Measurements from ENCODE around the gene ZDHHC24. TPM values are rescaled to one million over a fixed set of nuclear protein-coding genes. Genes with fewer than 3 reads are reported as not detected.
A peak's percentile ranks its signal among the peaks of the same experiment; 100 is the strongest.

Gene ZDHHC24
- total RNA-seq, 6 donors from 2014 or later, result 12.4 to 24.8 (median 14.1) TPM

DNA sequence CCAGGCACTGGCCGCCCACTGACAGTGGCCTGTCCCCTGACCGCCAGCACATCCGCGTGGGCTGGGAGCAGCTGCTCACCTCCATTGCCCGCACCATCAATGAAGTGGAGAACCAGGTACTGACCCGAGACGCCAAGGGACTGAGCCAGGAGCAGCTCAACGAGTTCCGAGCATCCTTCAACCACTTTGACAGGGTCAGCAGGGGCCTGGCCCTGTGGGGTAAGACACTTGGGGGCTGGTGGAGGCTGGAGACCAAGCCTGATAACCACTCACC, 16.1 kb upstream of the ZDHHC24 start:
- ATAC-seq (ENCODE audit: low FRiP score in 2 of 2) (no peak), DNase-seq (peak in 1 of 2 donors; percentile 59)
- Histone ChIP-seq H3K9me3 (no peaks in the 10 kb centered on the region), H3K27me3 (no peaks in the 10 kb centered on the region), H3K4me1 (peaks cover 8 to 11% (median 9%) of the 10 kb centered on the region in 4 donors), H3K4me3 (no peak overlapping the region), H3K36me3 (peaks cover 0 to 8% (median 0%) of the 10 kb centered on the region in 4 donors), H3K27ac (no peak overlapping the region)
- no peak for TF ChIP-seq POLR2A (IDR thresholded peaks at IDR 0.05)
- no peak for TF ChIP-seq POLR2AphosphoS5 (IDR thresholded peaks at IDR 0.05)
- no peak for TF ChIP-seq CTCF (IDR thresholded peaks at IDR 0.05)
- TF ChIP-seq EP300 (IDR thresholded peaks at IDR 0.05), result no peak
- 91 to 100% methylated on average over 1 to 4 of the region's 9 CpGs for WGBS, 2 donors

DNA sequence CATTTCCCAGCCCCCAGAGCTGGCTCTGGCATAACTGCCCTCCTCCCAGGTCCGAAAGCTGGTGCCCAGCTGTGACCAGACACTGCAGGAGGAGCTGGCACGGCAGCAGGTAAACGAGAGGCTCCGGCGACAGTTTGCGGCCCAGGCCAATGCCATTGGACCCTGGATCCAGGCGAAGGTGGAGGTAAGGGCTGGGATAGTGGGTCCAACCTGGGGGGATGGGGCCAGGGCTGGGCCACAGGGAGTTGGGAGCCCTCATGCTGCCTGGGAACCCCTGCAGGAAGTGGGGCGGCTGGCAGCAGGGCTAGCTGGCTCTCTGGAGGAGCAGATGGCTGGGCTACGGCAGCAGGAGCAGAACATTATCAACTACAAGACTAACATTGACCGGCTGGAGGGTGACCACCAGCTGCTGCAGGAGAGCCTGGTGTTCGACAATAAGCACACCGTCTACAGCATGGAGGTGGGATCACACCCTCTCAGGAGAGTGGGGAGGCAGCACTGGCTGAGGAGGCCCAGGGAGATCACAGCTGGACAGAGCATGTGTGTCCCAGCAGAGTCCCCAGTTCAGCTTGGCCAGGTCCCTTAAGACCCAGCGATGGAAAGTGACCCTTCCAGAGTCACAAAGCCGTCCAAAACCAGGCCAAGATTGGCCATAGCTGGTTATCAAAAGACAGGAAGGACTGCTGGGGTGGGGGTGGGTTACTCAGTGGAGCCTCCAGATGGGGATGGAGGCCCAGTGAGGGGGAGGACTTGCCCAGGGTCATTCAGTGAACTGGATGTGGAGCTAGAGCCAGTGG, 15.5 kb upstream of the ZDHHC24 start:
- Histone ChIP-seq H3K4me3 (no peak overlapping the region), H3K36me3 (peaks cover 0 to 8% (median 0%) of the 10 kb centered on the region in 4 donors), H3K4me1 (peaks cover 8 to 11% (median 9%) of the 10 kb centered on the region in 4 donors), H3K27ac (no peak overlapping the region), H3K27me3 (no peaks in the 10 kb centered on the region), H3K9me3 (no peaks in the 10 kb centered on the region)
- WGBS, 2 donors, result 85 to 86% methylated on average over 11 to 12 of the region's 14 CpGs
- no peak for TF ChIP-seq POLR2A (IDR thresholded peaks at IDR 0.05)
- no peak for TF ChIP-seq POLR2AphosphoS5 (IDR thresholded peaks at IDR 0.05)
- TF ChIP-seq EP300 (IDR thresholded peaks at IDR 0.05), result no peak
- no peak for TF ChIP-seq CTCF (IDR thresholded peaks at IDR 0.05)
- ATAC-seq (ENCODE audit: low FRiP score in 2 of 2), result no peak
- DNase-seq, result peak in 1 of 2 donors; percentile 77

- ATAC-seq (ENCODE audit: low FRiP score in 2 of 2), result no peak
- H3K36me3 ChIP-seq, result no peaks in the 10 kb centered on the region
- TF ChIP-seq CTCF (IDR thresholded peaks at IDR 0.05) (no peak), POLR2AphosphoS5 (IDR thresholded peaks at IDR 0.05) (no peak), POLR2A (IDR thresholded peaks at IDR 0.05) (no peak), EP300 (IDR thresholded peaks at IDR 0.05) (no peak)
- H3K27ac ChIP-seq, result no peak overlapping the region
- no peak overlapping the region for H3K4me3 ChIP-seq
- H3K27me3 ChIP-seq, result no peaks in the 10 kb centered on the region
- WGBS, 2 donors, result 77% methylated on average over 26 of the region's 27 CpGs; no CpG with 5 or more reads in 1 of the 2 donors
- H3K4me1 ChIP-seq, result peaks cover 8 to 11% (median 9%) of the 10 kb centered on the region in 4 donors
- peak in 1 of 2 donors; percentile 75 for DNase-seq
- H3K9me3 ChIP-seq, result no peaks in the 10 kb centered on the region
These were observed 14.2 kb upstream of the ZDHHC24 start for GRCh38 chr11:66559866-66560676.

GRCh38 chr11:66559142-66559865, 13.5 kb upstream of the ZDHHC24 start:
- DNase-seq, result peak in 1 of 2 donors; percentile 91
- TF ChIP-seq POLR2AphosphoS5 (IDR thresholded peaks at IDR 0.05) (no peak), CTCF (IDR thresholded peaks at IDR 0.05) (no peak), EP300 (IDR thresholded peaks at IDR 0.05) (no peak), POLR2A (IDR thresholded peaks at IDR 0.05) (no peak)
- Histone ChIP-seq H3K27ac (no peak overlapping the region), H3K36me3 (no peaks in the 10 kb centered on the region), H3K27me3 (no peaks in the 10 kb centered on the region), H3K4me1 (peaks cover 8 to 11% (median 9%) of the 10 kb centered on the region in 4 donors), H3K9me3 (no peaks in the 10 kb centered on the region), H3K4me3 (peak overlapping the region in 1 of 4 donors; percentile 13)
- ATAC-seq (ENCODE audit: low FRiP score in 2 of 2), result peak in 1 of 2 donors; percentile 60
- 6 to 21% methylated on average over 9 to 30 of the region's 50 CpGs for WGBS, 2 donors
